HepG2 (cell line): ENCODE data around the gene SARNP.

Experiments used
- MAFF ChIP-seq: IDR thresholded peaks from 2 replicates; pipeline ENCODE4 v1.6.1; 2011; ENCODE audit warnings: low read depth, low read length, improper control_type of control experiment
- MBNL3 ChIP-seq: fragments of 250-450 bp; sonication (Bioruptor Pico); conservative IDR thresholded peaks from 2 replicates; pipeline ENCODE4 v1.8.0; 2022; ENCODE audit warnings: mild to moderate bottlenecking, inconsistent platforms
- POLR2A ChIP-seq, 2 experiments: IDR thresholded peaks; 2 replicates each; pipeline ENCODE4 v1.6.1; 2011; ENCODE audit warnings: low read depth in 2 of 2, low read length in 2 of 2, mild to moderate bottlenecking in 1 of 2, moderate library complexity in 1 of 2; ENCODE audit not compliant: insufficient read depth in 1 of 2
- POLR2AphosphoS5 ChIP-seq: IDR thresholded peaks from 2 replicates; pipeline ENCODE4 v1.6.1; 2012; ENCODE audit warnings: low read depth, low read length
- RFX1 ChIP-seq: fragments of 450-650 bp; IDR thresholded peaks from 2 replicates; pipeline ENCODE4 v1.6.1; 2017
- SOX6 ChIP-seq, 2 experiments: fragments of 450-650 bp in 1 of 2; sonication (generic) in 1 of 2; formaldehyde crosslinking in 1 of 2; IDR thresholded peaks; 2 replicates each; pipeline versions ENCODE4 v1.4.0 to v1.6.1; 2017 to 2020; ENCODE audit warnings: antibody characterized with exemption in 1 of 2, mild to moderate bottlenecking in 1 of 2, missing genetic modification reagents in 1 of 2
- THRA ChIP-seq: sonication (generic); formaldehyde crosslinking; IDR thresholded peaks from 2 replicates; pipeline ENCODE4 v1.4.0; 2020; ENCODE audit warnings: missing genetic modification reagents, borderline replicate concordance

- no peak for TF ChIP-seq RFX1
- no peak for TF ChIP-seq POLR2AphosphoS5
- no peak for TF ChIP-seq MAFF
- TF ChIP-seq SOX6 (IDR thresholded peaks at IDR 0.05): no peak
- no peak for TF ChIP-seq SOX6 (CRISPR knock-in tag; IDR thresholded peaks at IDR 0.05)
- no peak for TF ChIP-seq POLR2A (IDR thresholded peaks at IDR 0.05; ENCODE audit: insufficient read depth in 1 of 2, low read depth in 2 of 2, low read length in 2 of 2)
- TF ChIP-seq THRA (CRISPR knock-in tag): no peak
- no peak for TF ChIP-seq MBNL3 (CRISPR knock-in tag)
Measured at GRCh38 chr12:55816881-55817344, 611 bp downstream of the SARNP start.
